ENCODE results near the gene GALNT5. TPM values are rescaled to one million over a fixed set of nuclear protein-coding genes. Genes with fewer than 3 reads are reported as not detected.

GALNT5 gene
- total RNA-seq, 1 donor from 2014 or later: not detected

- no peaks in the 10 kb centered on the region for H3F3A ChIP-seq (ENCODE audit: low read depth)
- no peaks in the 10 kb centered on the region for H3K9me3 ChIP-seq (ENCODE audit: low read depth)
- H3K36me3 ChIP-seq: no peaks in the 10 kb centered on the region
- Mint-ChIP-seq H3K4me1 (peaks cover 35% of the 10 kb centered on the region), H3K27ac (no peak overlapping the region), H3K27me3 (ENCODE audit: insufficient read depth, low read depth) (peaks cover 2% of the 10 kb centered on the region), H3K4me3 (no peak overlapping the region), H3K9me3 (peaks cover 2% of the 10 kb centered on the region), H3K36me3 (no peaks in the 10 kb centered on the region)
- TF ChIP-seq EZH2 (IDR thresholded peaks at IDR 0.05) (no peak), CTCF (IDR thresholded peaks at IDR 0.05) (no peak), EZH2phosphoT487 (IDR thresholded peaks at IDR 0.05) (no peak)
- no peaks in the 10 kb centered on the region for H4K20me1 ChIP-seq (ENCODE audit: low read depth)
- no peak overlapping the region for H3K4me3 ChIP-seq
- no peak overlapping the region for H2AFZ ChIP-seq (replicated peaks)
- no peaks in the 10 kb centered on the region for H3K79me2 ChIP-seq (ENCODE audit: low read depth)
- H3K9ac ChIP-seq: no peak overlapping the region
- no peak overlapping the region for H3K4me2 ChIP-seq
- no peak for DNase-seq (ENCODE audit: low spot score)
- H3K27me3 ChIP-seq: no peaks in the 10 kb centered on the region
- H3K4me1 ChIP-seq: peaks cover 30% of the 10 kb centered on the region
- no peak overlapping the region for H3K27ac ChIP-seq
These were observed 3.2 kb downstream of the GALNT5 start for GRCh38 chr2:157260533-157261198.

GRCh38 chr2:157261199-157261782 lies 3.8 kb downstream of the GALNT5 start:
- no peak overlapping the region for H2AFZ ChIP-seq (replicated peaks)
- H3K36me3 Mint-ChIP-seq: no peaks in the 10 kb centered on the region

GRCh38 chr2:157262248-157262647 lies 4.7 kb downstream of the GALNT5 start:
- no peak overlapping the region for H3K4me3 Mint-ChIP-seq
- H3K36me3 ChIP-seq: no peaks in the 10 kb centered on the region
- DNase-seq (ENCODE audit: low spot score): no peak
- no peak overlapping the region for H3K4me2 ChIP-seq
- H3K9me3 Mint-ChIP-seq: peaks cover 2% of the 10 kb centered on the region
- no peak overlapping the region for H3K27ac Mint-ChIP-seq
- H3K36me3 Mint-ChIP-seq: no peaks in the 10 kb centered on the region
- TF ChIP-seq CTCF (IDR thresholded peaks at IDR 0.05) (no peak), EZH2 (IDR thresholded peaks at IDR 0.05) (no peak), EZH2phosphoT487 (IDR thresholded peaks at IDR 0.05) (no peak)
- H3K9me3 ChIP-seq (ENCODE audit: low read depth): no peaks in the 10 kb centered on the region
- H3F3A ChIP-seq (ENCODE audit: low read depth): no peaks in the 10 kb centered on the region
- H3K4me1 Mint-ChIP-seq: peaks cover 36% of the 10 kb centered on the region
- H3K4me1 ChIP-seq: peaks cover 36% of the 10 kb centered on the region
- no peak overlapping the region for H2AFZ ChIP-seq (replicated peaks)
- H3K27me3 Mint-ChIP-seq (ENCODE audit: insufficient read depth, low read depth): peaks cover 2% of the 10 kb centered on the region
- H3K79me2 ChIP-seq (ENCODE audit: low read depth): no peaks in the 10 kb centered on the region
- H3K27ac ChIP-seq: no peak overlapping the region
- H3K9ac ChIP-seq: no peak overlapping the region
- H3K4me3 ChIP-seq: no peak overlapping the region
- no peaks in the 10 kb centered on the region for H4K20me1 ChIP-seq (ENCODE audit: low read depth)
- H3K27me3 ChIP-seq: no peaks in the 10 kb centered on the region

More at GRCh38 chr2:157261199-157261782, 3.8 kb downstream of the GALNT5 start:
- H3K27me3 Mint-ChIP-seq (ENCODE audit: insufficient read depth, low read depth): peaks cover 2% of the 10 kb centered on the region
- Histone ChIP-seq H3K36me3 (no peaks in the 10 kb centered on the region), H3K79me2 (ENCODE audit: low read depth) (no peaks in the 10 kb centered on the region), H3K27me3 (no peaks in the 10 kb centered on the region), H3K9ac (no peak overlapping the region), H4K20me1 (ENCODE audit: low read depth) (no peaks in the 10 kb centered on the region), H3K4me2 (no peak overlapping the region), H3K4me3 (no peak overlapping the region), H3K9me3 (ENCODE audit: low read depth) (no peaks in the 10 kb centered on the region), H3K4me1 (peaks cover 36% of the 10 kb centered on the region), H3K27ac (no peak overlapping the region), H3F3A (ENCODE audit: low read depth) (no peaks in the 10 kb centered on the region)
- H3K9me3 Mint-ChIP-seq: peaks cover 2% of the 10 kb centered on the region
- no peak overlapping the region for H3K27ac Mint-ChIP-seq
- no peak overlapping the region for H3K4me3 Mint-ChIP-seq
- TF ChIP-seq EZH2phosphoT487 (IDR thresholded peaks at IDR 0.05) (no peak), EZH2 (IDR thresholded peaks at IDR 0.05) (no peak), CTCF (IDR thresholded peaks at IDR 0.05) (no peak)
- DNase-seq (ENCODE audit: low spot score): no peak
- H3K4me1 Mint-ChIP-seq: peaks cover 37% of the 10 kb centered on the region
